ENCODE results near the gene SLC25A33.
"Not testable (repeated sequence)": the region's sequence is repeated elsewhere in the genome, so short reads cannot be mapped to it uniquely, and the experiment has no call there.

The SLC25A33 gene

DNA sequence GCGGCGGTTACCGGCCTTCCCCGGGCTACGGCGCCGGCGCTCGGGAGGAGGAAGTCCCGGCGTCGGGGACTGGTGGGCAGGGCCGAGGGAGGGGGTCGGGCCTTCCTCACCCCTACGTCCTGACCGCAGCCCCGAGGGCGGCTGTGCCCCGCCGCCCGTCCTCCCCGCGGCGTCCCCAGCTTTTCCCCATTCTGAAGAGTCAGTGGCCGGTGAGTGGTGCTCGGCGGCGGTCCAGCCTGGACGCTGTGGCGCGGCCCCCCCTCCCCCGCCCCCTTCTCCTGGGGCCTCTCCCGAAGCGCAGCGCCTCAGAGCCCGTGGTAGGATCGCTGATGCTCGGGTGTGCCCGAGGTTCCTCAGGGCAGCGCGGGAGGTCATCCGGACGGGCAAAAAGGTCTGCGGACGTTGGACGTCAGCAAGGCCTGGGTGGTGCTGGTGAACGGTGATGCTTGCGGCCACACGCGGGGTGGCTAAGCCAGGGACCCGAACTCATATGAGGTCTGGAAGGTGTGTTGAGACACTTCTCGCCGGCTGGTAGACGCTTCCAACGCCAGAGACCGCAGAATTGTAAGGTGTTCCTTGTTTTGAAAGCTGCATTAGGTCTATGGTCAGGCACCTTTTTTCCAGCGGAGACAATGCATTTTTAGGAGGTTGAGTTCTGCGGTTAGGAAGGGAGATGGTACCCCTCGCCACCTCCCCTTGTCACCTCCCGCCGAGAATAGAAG lies 725 bp downstream of the SLC25A33 start:
- peak; percentile 32 for DNase-seq

DNA sequence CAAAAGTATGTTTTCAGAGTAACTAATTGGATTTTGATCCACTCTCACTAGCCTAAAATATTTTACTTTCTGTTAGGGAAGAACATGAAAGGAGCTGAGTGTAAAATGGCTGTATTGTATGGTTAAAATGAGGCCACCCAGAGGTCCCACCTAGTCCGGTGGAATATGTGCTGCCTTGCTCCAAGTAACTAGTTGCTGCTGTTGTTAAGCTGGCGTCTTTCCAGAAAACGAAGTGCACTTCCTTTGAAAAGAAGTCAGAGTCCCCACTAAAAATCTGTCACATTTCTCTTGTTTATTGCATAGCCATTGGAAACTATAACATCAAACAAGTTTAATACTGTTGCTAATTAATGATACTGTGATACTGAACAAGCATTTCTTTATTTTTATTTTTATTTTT lies 3.2 kb downstream of the SLC25A33 start:
- peak; percentile 53 for DNase-seq

- DNase-seq, result no peak
These were observed 5.7 kb downstream of the SLC25A33 start for GRCh38 chr1:9544926-9545325.

DNA sequence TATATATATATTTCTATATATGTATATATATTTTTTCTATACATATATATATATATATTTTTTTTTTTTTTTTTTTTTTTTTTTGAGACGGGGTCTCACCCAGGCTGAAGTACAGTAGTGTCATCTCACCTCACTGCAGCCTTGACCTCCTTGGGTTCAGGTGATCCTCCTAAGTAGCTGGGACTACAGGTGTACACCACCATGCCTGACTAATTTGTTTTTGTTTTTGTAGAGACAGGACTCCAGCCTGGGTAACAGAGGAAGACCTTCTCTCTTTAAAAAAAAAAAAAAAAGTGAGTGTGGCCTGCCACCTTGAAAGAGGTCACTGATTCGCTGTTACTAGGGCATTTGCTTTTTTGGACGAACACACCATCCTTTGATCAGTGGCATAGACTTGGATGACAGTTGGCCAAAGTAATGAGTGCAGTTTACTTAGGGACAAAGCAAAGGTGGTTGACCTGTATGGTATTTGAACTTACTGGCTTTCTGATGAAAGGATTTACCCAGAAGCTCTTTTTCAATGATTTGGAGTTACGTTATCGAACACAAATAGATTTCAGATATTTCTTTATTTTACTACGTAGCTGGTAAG lies 10.8 kb downstream of the SLC25A33 start:
- no peak for DNase-seq

GRCh38 chr1:9551984-9552383 lies 12.7 kb downstream of the SLC25A33 start:
- DNase-seq, result no peak

DNA sequence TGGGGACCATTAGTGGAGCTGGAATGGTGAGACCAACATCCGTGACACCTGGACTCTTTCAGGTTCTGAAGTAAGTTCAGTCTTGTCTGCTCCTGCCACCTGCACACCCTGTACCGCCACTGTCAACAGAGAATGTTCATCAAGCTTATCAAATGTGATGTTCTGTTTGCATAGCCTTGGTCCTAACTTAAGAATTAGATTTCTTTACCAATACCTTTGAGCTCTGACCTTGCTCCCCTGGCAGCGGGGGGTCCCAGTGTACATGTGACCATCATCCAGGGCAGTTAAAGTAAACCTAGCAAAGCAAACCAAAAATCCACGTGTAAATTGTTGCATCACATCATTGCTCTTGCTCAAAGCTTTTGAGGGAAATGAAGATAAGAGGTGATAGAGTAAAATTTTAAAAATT lies 14.5 kb downstream of the SLC25A33 start:
- no peak for DNase-seq

DNA sequence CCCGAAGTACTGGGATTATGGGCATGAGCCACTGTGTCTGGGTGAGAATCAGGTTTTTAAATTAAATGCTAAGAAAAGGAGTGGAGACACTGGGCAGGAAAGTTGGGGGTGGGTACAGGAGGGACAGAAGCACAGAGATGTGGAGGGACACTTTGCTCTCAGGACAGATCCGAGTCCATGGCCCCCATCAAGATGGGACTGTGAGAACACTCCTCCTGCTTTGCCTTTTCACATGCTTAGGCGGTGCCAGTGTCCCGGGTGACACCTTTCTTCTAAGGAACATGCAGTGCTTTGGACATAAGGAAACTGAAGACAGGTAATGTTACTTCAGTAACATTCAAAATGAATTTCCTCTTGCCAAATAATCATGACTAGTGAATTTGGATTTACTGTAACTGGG lies 16.7 kb downstream of the SLC25A33 start:
- DNase-seq, result no peak

- DNase-seq, result no peak
These were observed 18.4 kb downstream of the SLC25A33 start for GRCh38 chr1:9557624-9558023.

- DNase-seq, result no peak
These were observed 19.1 kb downstream of the SLC25A33 start for GRCh38 chr1:9558271-9558945.

DNA sequence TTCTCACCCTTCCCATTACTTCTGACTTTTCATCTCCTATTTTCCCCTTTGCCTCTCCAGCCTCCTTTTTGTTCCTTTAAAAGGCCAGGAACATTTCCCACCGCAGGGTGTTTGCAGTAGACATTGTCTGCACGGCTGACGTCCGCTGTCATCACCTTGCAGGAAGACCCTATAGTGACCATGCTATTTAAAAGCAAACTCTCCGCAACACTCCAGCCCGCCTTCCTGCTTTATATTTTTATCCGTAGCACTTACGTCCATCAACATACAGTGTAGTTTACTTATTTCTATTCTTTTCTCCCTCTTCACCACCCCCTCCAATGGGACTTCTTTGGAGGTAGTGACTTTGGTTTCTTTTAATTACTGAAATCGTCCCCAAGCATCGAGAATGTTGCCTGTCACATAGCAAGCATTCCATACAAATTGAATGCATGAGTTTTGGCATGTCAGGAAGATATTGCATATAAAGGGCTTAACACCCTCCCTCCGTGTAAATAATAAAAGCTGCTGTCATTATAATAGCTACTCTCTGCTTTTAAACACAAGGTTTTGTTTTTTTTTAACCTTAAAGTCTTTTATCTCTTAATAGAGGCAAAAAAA lies 19.8 kb downstream of the SLC25A33 start:
- no peak for DNase-seq

DNA sequence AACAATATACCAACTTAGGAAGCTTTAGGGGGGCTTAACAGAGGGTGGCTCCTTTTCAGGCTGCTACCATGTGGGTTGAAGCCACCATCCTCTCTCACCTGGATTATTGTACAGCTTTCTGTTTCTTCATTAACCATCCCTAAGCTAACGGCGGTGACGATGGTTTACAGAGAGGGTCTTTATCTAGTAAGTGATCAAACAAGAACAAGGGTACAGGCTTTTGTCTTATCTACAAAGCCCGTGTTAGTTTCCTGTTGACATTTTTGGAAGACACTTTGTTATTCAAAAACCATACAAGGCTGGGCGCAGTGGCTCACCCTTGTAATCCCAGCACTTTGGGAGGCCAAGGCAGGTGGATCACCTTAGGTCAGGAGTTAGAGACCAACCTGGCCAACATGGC lies 20.4 kb downstream of the SLC25A33 start:
- no peak for DNase-seq

DNA sequence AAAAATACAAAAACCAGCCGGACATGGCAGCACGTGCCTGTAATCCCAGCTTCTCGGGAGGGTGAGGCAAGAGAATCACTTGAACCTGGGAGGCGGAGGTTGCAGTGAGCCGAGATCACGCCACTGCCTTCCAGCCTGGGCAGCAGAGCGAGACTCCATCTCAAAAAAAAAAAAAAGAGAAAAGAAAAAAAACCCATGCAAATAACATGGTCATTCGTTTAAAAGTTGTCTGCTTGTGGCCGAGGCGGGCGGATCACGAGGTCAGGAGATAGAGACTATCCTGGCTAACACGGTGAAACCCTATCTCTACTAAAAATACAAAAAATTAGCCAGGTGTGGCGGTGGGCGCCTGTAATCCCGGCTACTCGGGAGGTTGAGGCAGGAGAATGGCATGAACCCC lies 20.8 kb downstream of the SLC25A33 start:
- not testable (repeated sequence) for DNase-seq

DNA sequence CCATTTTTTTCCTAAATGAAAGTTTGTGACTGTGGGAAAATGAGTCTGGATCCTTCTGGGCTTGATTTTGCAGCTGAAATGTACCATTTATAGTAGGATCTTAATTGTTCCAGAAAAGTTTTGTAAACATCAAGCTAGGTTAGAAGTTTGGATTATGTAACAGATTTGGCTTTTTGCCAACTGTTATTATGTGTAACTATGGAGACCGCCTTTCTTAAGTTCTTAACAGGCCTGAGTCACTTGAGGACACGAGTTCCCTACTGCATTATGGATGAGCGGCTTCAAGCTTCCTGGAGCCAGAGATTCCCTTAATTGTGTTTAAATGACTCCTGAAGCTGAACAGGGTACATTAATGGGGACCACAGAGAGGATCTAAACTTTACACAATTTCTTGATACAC lies 22.2 kb downstream of the SLC25A33 start:
- DNase-seq, result peak; percentile 87

DNA sequence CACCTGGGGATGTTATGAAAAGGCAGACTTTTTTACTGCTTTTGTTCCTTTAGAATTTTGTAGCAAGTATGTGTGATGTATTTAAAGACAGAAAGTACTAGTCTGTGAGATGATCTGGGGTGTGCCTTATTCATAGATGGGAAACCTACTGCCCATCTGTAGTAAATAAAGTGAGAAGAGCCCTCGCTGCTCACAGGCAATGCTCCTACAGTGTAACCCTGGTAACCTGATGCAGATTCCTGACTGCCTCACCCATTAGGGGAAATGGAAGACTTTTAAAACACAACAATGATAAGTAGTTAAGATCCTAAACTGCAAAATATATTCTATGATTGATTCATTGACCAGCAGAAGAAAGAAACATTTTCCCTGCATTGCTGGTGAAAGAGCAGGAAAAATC lies 30.0 kb downstream of the SLC25A33 start:
- no peak for DNase-seq

DNA sequence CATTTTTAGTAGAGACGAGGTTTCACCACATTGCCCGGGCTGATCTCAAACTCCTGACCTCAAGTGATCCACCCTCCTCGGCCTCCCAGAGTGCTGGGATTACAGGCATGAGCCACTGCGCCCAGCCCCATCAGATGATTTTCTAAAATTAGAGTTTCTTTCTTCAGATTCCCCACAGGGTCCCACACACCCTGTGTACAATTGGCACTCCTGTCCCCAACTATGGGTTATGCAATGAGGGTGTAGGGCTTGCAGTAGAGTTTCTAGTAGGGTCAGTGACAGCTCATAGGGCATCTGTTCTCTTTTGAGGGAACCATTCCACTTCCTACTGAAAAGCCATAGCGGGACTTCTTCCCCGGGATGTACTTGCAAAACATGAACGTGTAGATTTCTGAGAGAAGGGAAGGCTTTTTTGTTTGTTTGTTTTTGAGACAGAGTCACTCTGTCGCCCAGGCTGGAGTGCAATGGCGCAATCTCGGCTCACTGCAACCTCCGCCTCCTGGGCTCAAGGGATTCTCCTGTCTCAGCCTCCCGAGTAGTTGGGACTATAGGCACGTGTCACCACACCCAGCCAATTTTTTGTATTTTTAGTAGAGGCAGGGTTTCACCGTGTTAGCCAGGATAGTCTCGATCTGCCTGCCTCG lies 31.7 kb downstream of the SLC25A33 start:
- DNase-seq, result not testable (repeated sequence)

DNA sequence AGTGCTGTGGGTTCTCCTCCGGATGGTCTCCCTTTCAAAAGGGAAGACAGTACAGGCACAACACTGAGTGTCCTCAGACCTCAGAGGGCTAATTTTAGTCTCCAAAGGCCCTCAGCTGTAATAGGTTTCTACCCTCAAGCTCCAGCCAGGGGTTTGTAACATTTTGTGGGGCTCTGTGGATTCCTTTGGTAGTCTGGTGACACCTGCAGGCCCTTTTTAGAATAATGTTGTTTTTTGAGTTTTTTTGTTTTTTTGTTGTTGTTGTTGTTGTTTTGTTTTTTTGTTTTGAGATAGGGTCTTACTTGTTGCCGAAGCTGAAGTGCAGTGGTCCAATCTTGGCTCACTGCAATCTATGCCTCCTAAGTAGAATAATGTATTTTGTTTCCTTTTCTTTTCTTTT lies 34.5 kb downstream of the SLC25A33 start:
- DNase-seq, result peak; percentile 18

DNA sequence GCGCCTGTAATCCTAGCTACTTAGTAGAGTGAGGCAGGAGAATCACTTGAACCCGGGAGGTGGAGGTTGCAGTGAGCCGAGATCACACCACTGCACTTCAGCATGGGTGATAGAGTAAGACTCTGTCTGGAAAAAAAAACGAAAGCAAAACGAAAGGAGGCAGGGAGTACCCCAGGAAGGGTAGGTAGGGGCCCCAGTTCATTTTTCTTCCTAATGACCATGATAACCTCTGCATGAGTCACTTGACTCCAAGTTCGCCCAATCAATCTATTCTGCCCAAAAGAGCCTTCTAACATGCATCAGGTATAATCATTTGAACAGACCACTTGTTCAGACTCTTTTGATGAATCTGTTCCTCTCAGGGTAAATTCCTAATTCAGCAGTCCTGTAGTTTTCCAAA lies 36.2 kb downstream of the SLC25A33 start:
- DNase-seq, result no peak

- DNase-seq, result no peak
These were observed 37.6 kb downstream of the SLC25A33 start for GRCh38 chr1:9576903-9577302.

DNA sequence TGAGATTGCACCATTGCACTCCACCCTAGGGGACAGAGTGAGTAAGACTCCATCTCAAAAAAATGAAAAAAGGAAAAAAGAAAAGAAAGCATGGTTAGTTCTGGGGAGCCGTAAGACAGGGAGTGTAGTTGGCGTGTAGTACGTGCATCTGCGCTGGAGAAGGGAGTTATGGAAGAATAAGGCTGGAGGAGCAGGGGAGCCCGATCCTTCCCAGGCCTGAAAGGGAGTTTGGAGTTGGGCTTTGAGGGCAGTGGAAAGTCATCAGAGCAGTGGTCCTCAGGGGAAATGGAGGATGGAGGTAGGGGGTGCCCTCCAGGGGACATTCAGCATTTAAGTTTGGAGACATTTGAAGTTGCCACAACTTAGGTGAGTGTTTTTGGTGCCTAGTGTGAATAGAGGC lies 38.2 kb downstream of the SLC25A33 start:
- no peak for DNase-seq

GRCh38 chr1:9580942-9581341 lies 41.7 kb downstream of the SLC25A33 start:
- no peak for DNase-seq

- no peak for DNase-seq
These were observed 47.0 kb downstream of the SLC25A33 start for GRCh38 chr1:9586147-9586766.

DNA sequence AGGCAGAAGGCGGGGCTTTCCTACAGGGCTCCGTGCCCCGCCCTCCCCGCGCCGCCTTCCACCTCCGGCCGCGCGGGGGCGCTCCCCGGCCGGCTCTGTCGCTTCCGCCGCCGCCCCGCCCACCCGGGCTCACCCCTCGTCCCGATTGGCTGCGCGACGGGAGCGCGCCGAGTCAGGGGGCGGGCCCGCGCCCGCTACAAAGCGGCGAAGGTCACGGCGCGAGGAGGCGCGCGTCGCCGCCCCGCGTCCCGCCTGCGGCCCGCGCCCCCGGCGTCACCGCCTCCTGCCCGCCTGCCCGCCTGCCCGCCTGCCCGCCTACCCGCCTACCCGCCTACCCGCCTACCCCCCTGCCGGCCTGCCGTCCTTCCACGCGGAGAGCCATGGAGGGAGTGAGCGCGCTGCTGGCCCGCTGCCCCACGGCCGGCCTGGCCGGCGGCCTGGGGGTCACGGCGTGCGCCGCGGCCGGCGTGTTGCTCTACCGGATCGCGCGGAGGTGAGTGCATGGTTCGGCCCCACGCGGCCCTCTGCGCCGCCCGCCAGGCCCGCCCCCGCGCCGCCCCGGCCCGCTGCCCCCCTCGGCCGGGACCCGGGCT lies 49.4 kb downstream of the SLC25A33 start, which contains the start of gene TMEM201:
TMEM201 (plus strand) TSS at position 361 of the 593 bp plus-strand sequence; CDS start at position 381, 20 bp downstream.
- DNase-seq, result peak; percentile 94
